GM21717 (cell line): Measurements from ENCODE around the gene CANT1.
"Not testable (repeated sequence)": the region's sequence is repeated elsewhere in the genome, so short reads cannot be mapped to it uniquely, and the experiment has no call there.

Experiments
- ATAC-seq: cut with Tn5 transposase; IDR thresholded peaks from one replicate; pipeline ENCODE4 v1.9.1; 2021; ENCODE audit warnings: mild to moderate bottlenecking, moderate library complexity; ENCODE audit not compliant: unreplicated experiment

Gene CANT1

GRCh38 chr17:78977997-78978973, 31.3 kb downstream of the CANT1 start:
- ATAC-seq, result no peak

GRCh38 chr17:78977681-78977943, 32.0 kb downstream of the CANT1 start:
- ATAC-seq, result no peak

DNA sequence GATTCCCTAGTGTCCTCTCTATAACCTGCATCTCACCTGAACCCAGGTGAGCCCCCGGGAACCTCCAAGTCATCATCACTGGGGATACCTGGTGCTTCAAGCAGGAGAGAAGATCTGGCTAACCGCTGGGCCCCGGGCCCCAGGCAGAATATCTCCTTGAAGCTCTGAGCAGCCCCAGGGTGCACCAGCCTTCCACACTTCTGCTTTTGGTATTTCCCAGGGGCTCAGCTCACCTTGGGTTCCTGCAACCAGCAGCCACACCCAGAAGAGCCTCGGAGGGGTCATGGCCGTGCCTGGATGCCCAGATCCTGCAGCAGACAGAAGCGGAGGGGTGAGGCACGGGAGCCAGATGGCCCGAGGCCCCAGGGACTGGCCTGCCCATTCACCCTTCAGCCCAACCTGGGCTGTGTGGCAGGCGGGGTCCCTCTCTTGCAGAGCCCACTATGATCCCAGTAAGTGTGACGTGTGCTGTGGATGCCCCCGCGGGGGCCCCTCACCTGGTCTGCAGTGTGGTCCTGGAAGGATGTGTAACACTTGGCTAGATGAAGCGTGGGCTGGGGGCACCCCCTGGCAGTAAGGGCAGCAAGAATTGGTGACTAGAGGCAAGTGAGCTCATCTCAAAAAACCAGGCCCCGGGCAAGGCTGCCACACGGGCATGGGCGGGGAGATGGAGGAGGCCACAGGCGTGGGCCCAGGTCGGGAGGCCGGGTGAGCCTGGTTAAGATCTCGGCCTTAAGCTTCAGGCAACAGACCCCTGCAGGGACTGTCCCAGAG, 32.5 kb downstream of the CANT1 start:
- ATAC-seq, result no peak

GRCh38 chr17:78974635-78975591, 34.7 kb downstream of the CANT1 start:
- no peak for ATAC-seq

DNA sequence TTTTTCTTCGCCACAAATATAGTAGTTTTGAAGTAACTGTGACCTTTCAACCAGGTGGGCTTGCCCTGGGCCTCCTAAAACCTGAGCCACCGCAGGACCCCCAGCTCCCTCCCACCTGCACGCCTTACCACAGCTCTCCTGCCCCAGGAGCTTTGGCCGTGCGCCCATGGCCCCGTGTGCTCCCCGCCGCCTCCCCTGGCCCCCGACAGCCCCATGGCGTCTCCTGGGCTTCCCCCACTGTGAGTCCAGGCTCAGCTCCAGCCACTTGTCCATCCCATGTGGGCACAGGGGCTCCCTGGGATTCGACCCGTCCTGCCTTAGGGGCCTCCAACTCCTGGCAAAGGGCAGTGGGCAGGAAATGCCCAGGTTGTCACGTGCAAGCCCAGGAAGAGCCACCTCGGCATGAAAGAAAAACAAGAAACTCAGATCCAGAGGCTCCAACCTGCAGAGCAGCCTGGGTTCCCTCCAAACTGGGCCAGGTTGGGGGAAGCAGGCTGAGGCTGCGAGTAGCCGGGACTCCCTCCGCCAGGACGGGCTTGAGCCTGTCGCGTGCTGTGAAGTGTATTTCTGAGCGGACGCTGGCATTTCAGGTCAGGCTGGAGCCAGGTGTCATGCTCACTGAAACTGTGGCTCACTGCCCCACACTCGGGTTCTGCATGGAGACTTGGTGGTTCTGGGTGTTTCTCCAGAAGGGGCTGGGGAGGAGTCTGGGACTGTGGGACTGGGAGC, 35.6 kb downstream of the CANT1 start:
- ATAC-seq, result no peak

DNA sequence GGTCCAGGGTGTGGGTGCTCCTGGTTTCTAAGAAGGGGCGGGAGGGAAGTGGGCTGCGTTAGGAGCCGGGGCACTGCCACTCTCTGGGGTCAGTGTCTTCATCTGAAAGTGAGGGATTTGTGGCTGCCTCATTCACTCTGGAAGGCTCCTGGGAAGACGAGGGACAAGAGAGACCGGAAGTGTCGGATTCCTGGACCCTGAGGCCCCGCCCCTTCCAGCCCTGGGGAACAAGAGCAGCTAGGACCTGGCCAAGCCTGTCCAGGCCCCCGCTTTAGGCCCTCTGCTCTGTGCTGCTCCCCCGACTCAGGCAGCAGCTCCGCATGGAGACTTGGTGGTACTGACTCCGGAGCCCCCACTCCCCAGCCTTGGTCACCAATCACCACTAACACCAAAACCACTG, 36.4 kb downstream of the CANT1 start:
- ATAC-seq, result no peak

DNA sequence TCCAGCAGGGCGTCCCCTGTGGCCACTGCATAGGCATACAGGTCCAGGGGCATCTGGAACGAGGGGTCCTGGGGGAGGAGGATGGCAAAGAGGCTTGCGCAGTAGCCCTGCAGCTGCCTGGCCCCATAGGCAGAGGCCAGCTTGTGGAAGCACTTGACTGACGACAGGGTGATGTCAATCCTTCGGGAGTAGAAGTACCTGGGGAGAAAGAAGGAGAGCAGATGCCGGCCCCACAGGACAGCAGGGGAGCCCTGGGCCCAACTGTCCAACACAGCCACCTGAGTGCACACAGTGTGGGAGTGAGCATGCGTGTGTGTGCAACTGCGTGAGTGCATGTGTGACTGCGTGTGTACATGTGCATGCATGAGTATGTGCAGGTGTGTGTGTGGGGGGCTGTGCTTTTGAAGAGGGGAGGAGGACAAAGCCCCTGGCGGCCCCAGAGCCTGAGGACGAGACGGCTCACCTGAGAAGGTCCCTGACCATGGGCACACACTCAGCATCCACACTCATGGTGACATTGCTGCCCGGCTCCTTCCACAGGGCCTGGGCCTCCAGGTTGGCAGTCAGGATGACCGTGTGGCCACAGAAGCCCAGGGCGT, 37.0 kb downstream of the CANT1 start:
- ATAC-seq, result no peak

- ATAC-seq, result no peak
Observed at GRCh38 chr17:78971756-78972506, 37.6 kb downstream of the CANT1 start.

- ATAC-seq, result no peak
Observed at GRCh38 chr17:78970834-78971755, 38.5 kb downstream of the CANT1 start.

- no peak for ATAC-seq
Observed at GRCh38 chr17:78969865-78970264, 39.7 kb downstream of the CANT1 start.

- ATAC-seq, result no peak
Observed at GRCh38 chr17:78967782-78968362, 41.7 kb downstream of the CANT1 start.

- no peak for ATAC-seq
Observed at GRCh38 chr17:78966910-78967600, 42.5 kb downstream of the CANT1 start.

- no peak for ATAC-seq
Observed at GRCh38 chr17:78966123-78966813, 43.3 kb downstream of the CANT1 start.

DNA sequence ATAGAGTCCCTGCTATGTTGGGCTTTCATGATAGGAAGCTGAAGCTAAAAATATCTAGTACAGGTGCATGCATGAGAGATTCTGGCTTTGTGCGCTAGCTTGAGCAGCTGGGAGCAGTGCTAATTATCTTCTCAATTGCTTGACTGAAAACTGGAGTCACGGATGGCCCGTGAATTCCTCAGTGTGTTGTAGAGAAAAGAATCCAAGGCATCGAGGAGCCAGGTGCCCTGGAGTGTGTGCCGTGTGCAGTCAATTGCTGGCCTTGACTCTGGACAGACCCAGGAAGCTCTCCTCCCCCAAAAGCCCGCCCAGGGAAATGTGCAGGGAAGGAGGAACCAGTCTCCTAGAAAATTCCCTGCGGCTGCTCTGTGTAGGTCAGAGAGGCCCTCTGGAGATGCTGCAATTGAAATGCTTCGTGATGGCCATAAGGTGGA, 44.1 kb downstream of the CANT1 start:
- ATAC-seq, result no peak

- ATAC-seq, result no peak
Observed at GRCh38 chr17:78963378-78963777, 46.2 kb downstream of the CANT1 start.

DNA sequence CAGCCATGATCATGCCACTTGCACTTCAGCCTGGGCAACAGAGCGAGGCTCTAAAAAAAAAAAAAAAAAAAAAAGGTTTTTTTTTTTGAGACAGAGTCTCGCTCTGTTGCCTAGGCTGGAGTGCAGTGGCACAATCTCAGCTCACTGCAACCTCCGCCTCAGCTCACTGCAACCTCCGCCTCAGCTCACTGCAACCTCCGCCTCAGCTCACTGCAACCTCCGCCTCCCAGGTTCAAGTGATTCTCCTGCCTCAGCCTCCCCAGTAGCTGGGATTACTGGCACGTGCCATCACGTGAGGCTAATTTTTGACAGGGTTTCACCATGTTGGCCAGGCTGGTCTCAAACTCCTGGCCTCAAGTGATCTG, 46.6 kb downstream of the CANT1 start:
- not testable (repeated sequence) for ATAC-seq
